GM12878 (cell line): ENCODE data around the gene EPHA4. TPM values are rescaled to one million over a fixed set of nuclear protein-coding genes. Genes with fewer than 3 reads are reported as not detected.

Source experiments
- ATAC-seq: fragments of 200-7000 bp; cut with Tn5 transposase; 3 replicates; pipeline ENCODE4 v1.9.1; 2020; ENCODE audit warnings: mild to moderate bottlenecking, moderate library complexity
- BruUV-seq: library from RNA; stranded (reverse); fragments of 400-500 nt; replicated peaks from 2 replicates; lab custom pipeline; 2021; lab: Mats Ljungman, UMichigan
- CTCF ChIA-PET: fragments of 300-600 bp; sonication (Branson Sonifier 250); formaldehyde crosslinking; extraction: SDS; loops from one replicate; lab custom pipeline; 2021; ENCODE audit warnings: inconsistent platforms; lab: Yijun Ruan, JAX
- POLR2A ChIA-PET: fragments of 350-600 bp; formaldehyde crosslinking; extraction: SDS; loops from one replicate; lab custom pipeline; 2021; ENCODE audit warnings: inconsistent platforms; lab: Charles Lee
- RAD21 ChIA-PET: fragments of 300-600 bp; sonication (Branson Sonifier 250); formaldehyde crosslinking; loops from one replicate; lab custom pipeline; 2023; ENCODE audit warnings: antibody characterized with exemption; ENCODE audit not compliant: unreplicated experiment; lab: Charles Lee
- SMC1A ChIA-PET: fragments of 300-600 bp; sonication (Branson Sonifier 250); formaldehyde crosslinking; loops from one replicate; lab custom pipeline; 2023; ENCODE audit not compliant: unreplicated experiment, uncharacterized antibody; lab: Charles Lee
- DNase-seq: peaks from one replicate; pipeline ENCODE4 v3.0.0-alpha.2; 2011; ENCODE audit warnings: low read depth, low spot score
- FAIRE-seq: peaks from 3 replicates; lab custom pipeline; 2011; peaks lifted over from hg19 to GRCh38; lab: Jason Lieb, UNC
- H2AFZ ChIP-seq: 2 replicates; pipeline ENCODE4 v1.6.0; 2011; ENCODE audit warnings: low read depth, low read length, control low read depth; ENCODE audit not compliant: control insufficient read depth
- H3K27ac ChIP-seq: 2 replicates; pipeline ENCODE4 v1.5.1; 2011; ENCODE audit warnings: control low read depth; ENCODE audit not compliant: control insufficient read depth, insufficient read depth
- H3K27me3 ChIP-seq, 2 experiments: replicated peaks in 1 of 2; 2 replicates each; pipeline versions ENCODE4 v1.6.0 to v1.6.1; 2011; ENCODE audit warnings: low read length in 1 of 2; ENCODE audit not compliant: control insufficient read depth in 2 of 2, insufficient read depth in 2 of 2
- H3K36me3 ChIP-seq, 2 experiments: 2 replicates each; pipeline ENCODE4 v1.5.1; 2011; ENCODE audit warnings: low read length in 1 of 2; ENCODE audit not compliant: control insufficient read depth in 2 of 2, insufficient read depth in 2 of 2
- H3K4me1 ChIP-seq: 2 replicates; pipeline ENCODE4 v1.6.1; 2011; ENCODE audit warnings: mild to moderate bottlenecking, low read length, moderate library complexity, mixed read lengths; ENCODE audit not compliant: control insufficient read depth, insufficient read depth
- H3K4me2 ChIP-seq: 2 replicates; pipeline ENCODE4 v1.6.0; 2011; ENCODE audit warnings: control low read depth; ENCODE audit not compliant: control insufficient read depth, insufficient read depth
- H3K4me3 ChIP-seq: fragments of 200-600 bp; sonication (generic); 2 replicates; pipeline ENCODE4 v1.5.1; 2016
- H3K79me2 ChIP-seq: 2 replicates; pipeline ENCODE4 v1.6.0; 2011; ENCODE audit warnings: low read length; ENCODE audit not compliant: control insufficient read depth, insufficient read depth
- H3K9ac ChIP-seq: 2 replicates; pipeline ENCODE4 v1.8.0; 2011; ENCODE audit warnings: low read length, control low read depth, mixed read lengths; ENCODE audit not compliant: control insufficient read depth, insufficient read depth
- H3K9me3 ChIP-seq: replicated peaks from 3 replicates; pipeline ENCODE4 v1.5.1; 2011; ENCODE audit warnings: mild to moderate bottlenecking, low read length; ENCODE audit not compliant: control insufficient read depth, insufficient read depth
- H4K20me1 ChIP-seq: 2 replicates; pipeline ENCODE4 v1.6.0; 2011; ENCODE audit not compliant: control insufficient read depth, insufficient read depth
- EGR1 ChIP-seq, 2 experiments: IDR thresholded peaks; 1 replicate in 1 of 2; 2 replicates in 1 of 2; pipeline ENCODE4 v1.6.1; 2011 to 2012; ENCODE audit warnings: low read depth in 2 of 2, low read length in 2 of 2, borderline replicate concordance in 1 of 2, mild to moderate bottlenecking in 1 of 2, moderate library complexity in 1 of 2
- IKZF2 ChIP-seq, 2 experiments: fragments of 450-650 bp; IDR thresholded peaks; 2 replicates each; pipeline ENCODE4 v1.6.1; 2017; ENCODE audit warnings: mild to moderate bottlenecking in 2 of 2, moderate library complexity in 2 of 2
- IRF3 ChIP-seq: fragments of 450-650 bp; IDR thresholded peaks from 2 replicates; pipeline ENCODE4 v1.6.1; 2014; ENCODE audit warnings: mild to moderate bottlenecking
- MEF2A ChIP-seq: IDR thresholded peaks from 2 replicates; pipeline ENCODE4 v1.6.1; 2011; ENCODE audit warnings: low read depth, mild to moderate bottlenecking, low read length, moderate library complexity; ENCODE audit not compliant: insufficient read depth
- MYC ChIP-seq: IDR thresholded peaks from 2 replicates; pipeline ENCODE4 v1.6.1; 2011; ENCODE audit warnings: mild to moderate bottlenecking, low read length, moderate library complexity, inconsistent platforms; ENCODE audit not compliant: insufficient read depth, insufficient replicate concordance, insufficient read length, severe bottlenecking
- NR2F1 ChIP-seq: fragments of 450-650 bp; conservative IDR thresholded peaks from 2 replicates; pipeline ENCODE4 v1.6.1; 2017; ENCODE audit warnings: mild to moderate bottlenecking
- PRDM15 ChIP-seq: fragments of 450-650 bp; formaldehyde crosslinking; IDR thresholded peaks from 2 replicates; pipeline ENCODE4 v1.4.0; 2020; ENCODE audit warnings: mild to moderate bottlenecking, moderate library complexity
- RBBP5 ChIP-seq: fragments of 200-600 bp; sonication (generic); conservative IDR thresholded peaks from 2 replicates; pipeline ENCODE4 v1.6.1; 2016
- STAT1 ChIP-seq: fragments of 450-650 bp; conservative IDR thresholded peaks from 2 replicates; pipeline ENCODE4 v1.6.1; 2014; ENCODE audit warnings: antibody characterized with exemption, mild to moderate bottlenecking
- USF2 ChIP-seq: IDR thresholded peaks from 2 replicates; pipeline ENCODE4 v1.6.1; 2011; ENCODE audit warnings: low read depth, low read length, improper control_type of control experiment, borderline replicate concordance
- YY1 ChIP-seq: IDR thresholded peaks from 2 replicates; pipeline ENCODE4 v1.6.1; 2011; ENCODE audit warnings: low read depth, mild to moderate bottlenecking, low read length
- ZNF687 ChIP-seq: fragments of 450-650 bp; IDR thresholded peaks from 2 replicates; pipeline ENCODE4 v1.6.1; 2017; ENCODE audit warnings: mild to moderate bottlenecking, moderate library complexity
- WGBS: methylation state at CpG from one replicate; pipeline ENCODE4 v1.1.6; 2016; ENCODE audit warnings: low lambda C conversion rate; ENCODE audit not compliant: insufficient replicate concordance, insufficient coverage; ENCODE audit errors: missing lambda C conversion rate; 5-methylcytosine and 5-hydroxymethylcytosine counted together
- in situ Hi-C: fragments of 300-500 bp; cut with MboI; formaldehyde crosslinking; loops from 9 replicates; pipeline ENCODE4 v1.14.3; 2018; ENCODE audit warnings: mixed read lengths
- intact Hi-C: fragments of 100-400 bp; cut with micrococcal nuclease; formaldehyde crosslinking; loops from one replicate; pipeline ENCODE4 v1.14.2; 2022; ENCODE audit not compliant: unreplicated experiment
- polyA plus RNA-seq, 11 experiments: library from polyadenylated mRNA; depleted of rRNA in 4 of 11; unstranded in 6 of 11; stranded (reverse) in 5 of 11; fragments of >200 nt; fragmentation: Nextera tagmentation in 4 of 11; fragmentation: Illumina TruSeq in 1 of 11; extraction: Ambion mirVana in 4 of 11; extraction: Trizol in 1 of 11; gene quantifications; 1 replicate in 1 of 11; 2 replicates in 10 of 11; pipeline versions ENCODE4 v1.2.1 to v1.2.3, GENCODE V29; 2011 to 2016; ENCODE audit warnings: inconsistent platforms in 2 of 11, missing spikeins in 2 of 11, low read depth in 1 of 11
- total RNA-seq, 4 experiments: library from RNA; depleted of rRNA in 3 of 4; stranded (reverse); fragments of >200 nt in 3 of 4; fragmentation: Illumina TruSeq in 1 of 4; extraction: Trizol in 1 of 4; gene quantifications; 2 replicates each; pipeline versions ENCODE4 v1.2.1 to v1.2.3, GENCODE V29; 2013 to 2021

The EPHA4 gene
- total and polyA plus RNA-seq, 10 of the 15 experiments (the other 5 are each of a cell fraction or from before 2014, with no cell fraction given) = 0.06 to 1.5 (median 0.33) TPM; not detected in 1

- H3K79me2 ChIP-seq = no peaks in the 10 kb centered on the region
- ATAC-seq = no peak; the same call in 2 of the 3 replicates
- no peaks in the 10 kb centered on the region for H3K36me3 ChIP-seq
- no peaks in the 10 kb centered on the region for H3K9me3 ChIP-seq
- CTCF ChIA-PET = interaction anchor here (0.7 kb wide), 1 partner anchor 1574 kb away, joined by 4 read pairs; no protein-coding TSS in a partner anchor
- peak overlapping the region; percentile 51 for H2AFZ ChIP-seq
- TF ChIP-seq STAT1 (no peak), NR2F1 (no peak), IKZF2 (IDR thresholded peaks at IDR 0.05) (no peak), IRF3 (no peak), USF2 (no peak), PRDM15 (CRISPR knock-in tag) (no peak), MEF2A (no peak), ZNF687 (no peak), EGR1 (IDR thresholded peaks at IDR 0.05; ENCODE audit: borderline replicate concordance in 1 of 2, low read depth in 2 of 2, low read length in 2 of 2) (no peak), MYC (no peak), YY1 (no peak), RBBP5 (no peak)
- TF ChIP-seq, all 136 proteins: peak for 0
- SMC1A ChIA-PET = no interaction called here
- H3K4me2 ChIP-seq = peak overlapping the region; percentile 100
- no peak overlapping the region for H3K9ac ChIP-seq
- peaks cover 0 to 16% of the 10 kb centered on the region in 2 experiments; a peak in 3 of 4 replicates for H3K27me3 ChIP-seq
- DNase-seq (no peak), FAIRE-seq (no peak)
- no TSS peak for BruUV-seq
- H4K20me1 ChIP-seq = no peaks in the 10 kb centered on the region
- H3K27ac ChIP-seq = no peak overlapping the region
- intact Hi-C loops = loop anchor here (5.0 to 10.0 kb wide), 11 partner anchors 184 to 1576 kb away; no protein-coding TSS in a partner anchor
- peaks cover 14% of the 10 kb centered on the region for H3K4me1 ChIP-seq
- under 1% methylated on average over 36 of the region's 41 CpGs for WGBS
- peak overlapping the region; percentile 82 for H3K4me3 ChIP-seq
- POLR2A ChIA-PET = no interaction called here
- in situ Hi-C loops = loop anchor here (5.0 to 10.0 kb wide), 2 partner anchors 884 to 1846 kb away; no protein-coding TSS in a partner anchor
- RAD21 ChIA-PET = no interaction called here
Measured at GRCh38 chr2:221571025-221571550, 1.0 kb downstream of the EPHA4 start.
